ENCODE measurements around the gene NECTIN2.
"Not testable (repeated sequence)": the region's sequence is repeated elsewhere in the genome, so short reads cannot be mapped to it uniquely, and the experiment has no call there.

Gene NECTIN2

GRCh38 chr19:44887648-44888047, 41.6 kb downstream of the NECTIN2 start:
- no peak for DNase-seq

- DNase-seq = not testable (repeated sequence)
Measured at GRCh38 chr19:44888335-44888734, 42.2 kb downstream of the NECTIN2 start.

GRCh38 chr19:44889830-44890365, 43.8 kb downstream of the NECTIN2 start:
- DNase-seq = no peak

- peak; percentile 99 to 100 for DNase-seq
Measured at GRCh38 chr19:44890366-44891015, 44.4 kb downstream of the NECTIN2 start.

GRCh38 chr19:44891016-44891882, 45.2 kb downstream of the NECTIN2 start, which contains the start of gene TOMM40:
Gene TOMM40, plus strand, starts transcription at chr19:44891254. Its CDS starts 162 bp downstream, at chr19:44891416.
- DNase-seq = no peak

GRCh38 chr19:44892932-44893331, 46.8 kb downstream of the NECTIN2 start:
- no peak for DNase-seq

- no peak for DNase-seq
Measured at GRCh38 chr19:44893332-44894051, 47.4 kb downstream of the NECTIN2 start.

GRCh38 chr19:44894052-44894400, 47.9 kb downstream of the NECTIN2 start:
- no peak for DNase-seq

- DNase-seq = no peak
Measured at GRCh38 chr19:44894946-44895345, 48.8 kb downstream of the NECTIN2 start.

GRCh38 chr19:44897835-44898234, 51.7 kb downstream of the NECTIN2 start:
- DNase-seq = no peak

- DNase-seq = no peak
Measured at GRCh38 chr19:44900328-44901244, 54.5 kb downstream of the NECTIN2 start.

GRCh38 chr19:44903216-44903601, 57.1 kb downstream of the NECTIN2 start:
- no peak for DNase-seq

- peak; percentile 29 to 42 for DNase-seq
Measured at GRCh38 chr19:44903602-44904425, 57.7 kb downstream of the NECTIN2 start.

- DNase-seq = no peak
Measured at GRCh38 chr19:44904426-44904994, 58.4 kb downstream of the NECTIN2 start.

GRCh38 chr19:44905437-44906160, 59.5 kb downstream of the NECTIN2 start, which contains the start of gene APOE:
Gene APOE, plus strand, starts transcription at chr19:44905796. Its CDS starts 829 bp downstream, at chr19:44906625.
- no peak for DNase-seq

- no peak for DNase-seq
Measured at GRCh38 chr19:44907613-44908012, 61.5 kb downstream of the NECTIN2 start.

GRCh38 chr19:44908074-44908835, 62.2 kb downstream of the NECTIN2 start:
- no peak for DNase-seq

- no peak for DNase-seq
Measured at GRCh38 chr19:44908836-44909261, 62.8 kb downstream of the NECTIN2 start.

- no peak for DNase-seq
Measured at GRCh38 chr19:44909775-44910174, 63.7 kb downstream of the NECTIN2 start.
